ENCODE measurements around the gene SLC66A2. TPM values are rescaled to one million over a fixed set of nuclear protein-coding genes. Genes with fewer than 3 reads are reported as not detected.

Gene SLC66A2
- total and polyA plus RNA-seq, 8 donors = 17.3 to 69.8 (median 24.4) TPM

DNA sequence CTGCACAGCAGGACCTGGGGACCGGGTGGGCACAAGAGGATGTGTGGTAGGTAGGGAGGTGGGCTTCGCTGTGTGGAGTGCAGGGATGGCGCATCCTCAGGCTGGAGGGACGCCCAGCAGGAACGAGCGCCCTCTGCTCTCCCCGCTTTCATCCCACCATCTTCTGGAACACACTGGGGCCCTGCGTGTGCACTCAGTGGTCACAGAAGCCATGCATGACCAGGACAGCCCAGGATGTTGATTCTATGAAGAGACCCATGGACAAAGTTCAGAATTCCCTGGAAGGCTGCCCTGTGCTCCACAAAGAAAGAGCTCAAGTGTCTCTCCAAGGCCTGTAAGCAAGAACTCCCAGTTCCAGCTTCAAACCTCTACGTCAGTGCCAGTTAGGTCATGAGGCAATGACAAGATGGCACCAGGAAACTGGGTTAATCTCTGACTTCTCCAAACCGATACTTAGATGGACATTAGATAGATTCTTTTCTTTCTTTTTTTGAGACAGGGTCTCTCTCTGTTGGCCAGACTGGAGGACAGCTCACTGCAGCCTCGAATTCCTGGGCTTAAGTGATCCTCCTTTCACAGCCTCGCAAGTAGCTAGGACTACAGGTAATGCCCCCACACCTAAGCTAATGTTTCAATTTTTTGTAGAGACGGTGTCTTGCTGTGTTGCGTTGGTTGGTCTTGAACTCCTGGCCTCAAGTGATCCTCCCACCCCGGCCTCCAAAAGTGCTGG lies 3.4 kb downstream of the SLC66A2 start:
- intact Hi-C loops (cut with DNase I) = no loop called here
- no peak overlapping the region for H3K4me3 ChIP-seq
- DNase-seq (peak in 1 of 4 donors; percentile 31), ATAC-seq (no peak)
- peaks cover 2 to 13% of the 10 kb centered on the region in 2 donors for H3K36me3 ChIP-seq
- peaks cover 31 to 48% of the 10 kb centered on the region in 2 donors for H3K4me1 ChIP-seq
- H3K27ac ChIP-seq = no peak overlapping the region
- H3K9me3 ChIP-seq = no peaks in the 10 kb centered on the region
- TF ChIP-seq, protein P1, sequence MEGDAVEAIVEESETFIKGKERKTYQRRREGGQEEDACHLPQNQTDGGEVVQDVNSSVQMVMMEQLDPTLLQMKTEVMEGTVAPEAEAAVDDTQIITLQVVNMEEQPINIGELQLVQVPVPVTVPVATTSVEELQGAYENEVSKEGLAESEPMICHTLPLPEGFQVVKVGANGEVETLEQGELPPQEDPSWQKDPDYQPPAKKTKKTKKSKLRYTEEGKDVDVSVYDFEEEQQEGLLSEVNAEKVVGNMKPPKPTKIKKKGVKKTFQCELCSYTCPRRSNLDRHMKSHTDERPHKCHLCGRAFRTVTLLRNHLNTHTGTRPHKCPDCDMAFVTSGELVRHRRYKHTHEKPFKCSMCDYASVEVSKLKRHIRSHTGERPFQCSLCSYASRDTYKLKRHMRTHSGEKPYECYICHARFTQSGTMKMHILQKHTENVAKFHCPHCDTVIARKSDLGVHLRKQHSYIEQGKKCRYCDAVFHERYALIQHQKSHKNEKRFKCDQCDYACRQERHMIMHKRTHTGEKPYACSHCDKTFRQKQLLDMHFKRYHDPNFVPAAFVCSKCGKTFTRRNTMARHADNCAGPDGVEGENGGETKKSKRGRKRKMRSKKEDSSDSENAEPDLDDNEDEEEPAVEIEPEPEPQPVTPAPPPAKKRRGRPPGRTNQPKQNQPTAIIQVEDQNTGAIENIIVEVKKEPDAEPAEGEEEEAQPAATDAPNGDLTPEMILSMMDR (IDR thresholded peaks at IDR 0.05) = no peak
- peaks cover 0 to 7% of the 10 kb centered on the region in 2 donors for H3K27me3 ChIP-seq

DNA sequence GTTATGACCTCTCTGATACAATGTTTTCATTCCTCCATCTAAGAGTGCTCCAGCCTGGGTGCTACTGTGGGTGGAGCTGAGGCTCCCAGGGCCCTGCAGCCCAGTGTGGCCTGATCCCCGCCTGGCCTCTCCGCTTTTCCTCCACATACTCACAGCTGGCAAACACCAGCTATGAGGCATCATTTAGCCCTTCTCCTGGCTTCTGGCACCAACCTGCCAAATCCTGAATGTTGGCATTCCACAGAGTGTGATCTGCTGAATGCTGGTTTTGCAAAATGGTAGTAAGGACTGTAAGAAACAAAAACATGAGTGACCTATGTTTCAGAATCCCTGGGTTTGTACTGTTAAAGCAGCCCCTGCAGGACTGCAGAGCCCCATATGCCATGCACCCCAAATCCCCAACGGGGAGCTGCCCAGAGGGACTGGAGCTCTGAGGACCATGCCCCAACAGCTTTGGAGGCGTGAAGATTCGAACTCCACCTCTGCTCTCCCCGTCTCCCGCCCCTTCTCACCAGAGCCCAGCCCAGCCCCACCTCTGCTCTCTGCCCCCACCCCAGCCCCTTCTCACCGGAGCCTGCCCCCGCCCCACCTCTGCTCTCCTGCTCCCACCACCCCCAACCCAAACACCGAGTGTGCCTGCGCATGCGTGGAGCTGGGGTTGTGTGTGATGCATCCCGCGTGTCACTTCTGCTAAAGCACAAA lies 4.2 kb downstream of the SLC66A2 start:
- TF ChIP-seq, protein P1 (IDR thresholded peaks at IDR 0.05) = no peak
- no peak overlapping the region for H3K4me3 ChIP-seq
- no peak overlapping the region for H3K27ac ChIP-seq
- peaks cover 4 to 22% of the 10 kb centered on the region in 2 donors for H3K36me3 ChIP-seq
- DNase-seq (peak in 1 of 4 donors; percentile 59), ATAC-seq (peak; percentile 60)
- peaks cover 0 to 4% of the 10 kb centered on the region in 2 donors for H3K27me3 ChIP-seq
- H3K4me1 ChIP-seq = peaks cover 31 to 47% of the 10 kb centered on the region in 2 donors
- intact Hi-C loops (cut with DNase I) = no loop called here
- H3K9me3 ChIP-seq = no peaks in the 10 kb centered on the region

DNA sequence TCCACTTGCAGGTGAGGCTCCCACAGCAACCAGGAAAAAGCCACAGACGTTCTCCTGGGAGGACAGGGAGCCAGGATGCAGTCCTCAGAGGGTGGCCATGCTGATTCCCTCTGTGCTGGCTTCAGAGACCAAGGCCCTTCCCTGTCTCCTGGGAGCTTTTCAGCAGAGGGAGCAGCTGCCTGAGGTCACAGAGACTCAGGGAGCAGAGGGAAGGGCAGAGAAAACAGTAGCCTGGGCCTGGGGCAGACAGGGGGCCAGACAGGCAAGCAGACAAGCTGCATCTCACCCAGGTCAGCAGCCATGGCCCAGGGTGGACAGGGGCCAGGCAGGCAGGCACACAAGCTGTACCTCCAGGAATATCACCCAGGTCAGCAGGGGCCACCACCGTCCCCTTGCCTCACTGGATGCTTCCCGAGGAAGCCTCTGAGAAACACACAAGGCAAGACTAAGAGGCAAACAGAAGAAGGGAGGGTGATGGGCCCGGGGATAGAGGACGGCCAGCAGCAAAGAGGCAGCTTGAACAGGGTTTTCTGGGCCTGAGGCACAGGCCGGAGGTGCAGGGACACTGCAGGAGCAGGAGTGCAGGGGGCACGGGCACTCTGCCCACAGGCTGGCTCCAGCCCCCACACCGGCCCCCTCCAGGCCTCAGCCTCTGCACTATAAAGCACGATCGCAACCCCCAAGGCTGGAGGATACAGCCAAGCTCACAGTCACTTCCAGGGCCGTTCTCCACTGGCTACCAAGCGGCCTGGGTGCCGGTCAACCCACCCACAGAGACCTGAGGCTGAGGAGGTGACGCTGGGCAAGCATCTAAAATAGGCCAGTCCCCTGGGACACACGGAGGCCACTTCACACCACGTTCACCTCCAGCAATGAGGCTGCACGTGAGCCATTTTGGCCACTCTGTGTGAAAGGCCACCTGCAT lies 6.1 kb downstream of the SLC66A2 start:
- peaks cover 30 to 38% of the 10 kb centered on the region in 2 donors for H3K4me1 ChIP-seq
- no peaks in the 10 kb centered on the region for H3K27me3 ChIP-seq
- H3K27ac ChIP-seq = no peak overlapping the region
- TF ChIP-seq, protein P1 (IDR thresholded peaks at IDR 0.05) = no peak
- peaks cover 4 to 40% of the 10 kb centered on the region in 2 donors for H3K36me3 ChIP-seq
- H3K4me3 ChIP-seq = no peak overlapping the region
- ATAC-seq = no peak
- DNase-seq = peak in 1 of 4 donors; percentile 26
- intact Hi-C loops (cut with DNase I) = no loop called here
- no peaks in the 10 kb centered on the region for H3K9me3 ChIP-seq

DNA sequence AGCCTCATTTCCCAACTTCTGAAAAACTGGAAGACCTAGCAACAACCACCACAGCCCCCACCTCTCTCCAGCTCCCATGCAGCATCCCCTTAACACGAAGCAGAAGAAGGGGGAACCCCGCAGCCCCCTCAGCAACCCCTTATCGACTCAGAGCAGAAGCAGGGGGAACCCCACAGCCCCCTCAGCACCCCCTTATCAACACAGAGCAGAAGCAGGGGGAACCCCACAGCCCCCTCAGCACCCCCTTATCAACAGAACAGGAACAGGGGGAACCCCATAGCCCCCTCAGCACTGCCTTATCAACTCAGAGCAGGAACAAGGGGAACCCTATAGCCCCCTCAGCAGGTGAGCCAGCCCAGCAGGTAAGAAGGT lies 6.7 kb downstream of the SLC66A2 start:
- no peaks in the 10 kb centered on the region for H3K27me3 ChIP-seq
- no peak overlapping the region for H3K4me3 ChIP-seq
- intact Hi-C loops (cut with DNase I) = no loop called here
- H3K4me1 ChIP-seq = peaks cover 24 to 32% of the 10 kb centered on the region in 2 donors
- H3K9me3 ChIP-seq = no peaks in the 10 kb centered on the region
- TF ChIP-seq, protein P1 (IDR thresholded peaks at IDR 0.05) = no peak
- DNase-seq = peak in 1 of 4 donors; percentile 12
- ATAC-seq = no peak
- H3K36me3 ChIP-seq = peaks cover 4 to 46% of the 10 kb centered on the region in 2 donors
- no peak overlapping the region for H3K27ac ChIP-seq

Measured in left lung (tissue), 10 donors.